B cell (primary cell): ENCODE results near the gene ZNF333. TPM values are rescaled to one million over a fixed set of nuclear protein-coding genes. Genes with fewer than 3 reads are reported as not detected.

Experiments
- ATAC-seq: fragments of 200-7000 bp; cut with Tn5 transposase; one replicate; pipeline ENCODE4 v1.10.0; 2021; ENCODE audit warnings: low read depth, mild to moderate bottlenecking, moderate number of reproducible peaks, moderate library complexity
- CTCF ChIA-PET: fragments of 350-600 bp; sonication (Branson Sonifier 250); formaldehyde crosslinking; loops from one replicate; lab custom pipeline; 2021; ENCODE audit warnings: antibody characterized with exemption, inconsistent platforms; lab: Charles Lee
- POLR2A ChIA-PET: fragments of 350-600 bp; sonication (Branson Sonifier 250); formaldehyde crosslinking; loops from one replicate; lab custom pipeline; 2021; ENCODE audit warnings: antibody characterized with exemption; lab: Charles Lee
- DNase-seq: peaks from one replicate; pipeline ENCODE4 v3.0.0; 2013
- H2AFZ ChIP-seq: 2 replicates; pipeline ENCODE4 v1.6.1; 2012; ENCODE audit warnings: mild to moderate bottlenecking, low read depth, low read length; ENCODE audit not compliant: insufficient read depth, poor library complexity, severe bottlenecking
- H3K27ac ChIP-seq, 2 donors: 1 replicate in 1 of 2; 2 replicates in 1 of 2; pipeline ENCODE4 v1.5.1; 2012 to 2013; ENCODE audit warnings: low read length in 2 of 2, mild to moderate bottlenecking in 2 of 2, moderate library complexity in 1 of 2
- H3K27me3 ChIP-seq, 4 experiments: fragments of 200-600 bp in 1 of 4; sonication (generic) in 1 of 4; replicated peaks in 1 of 4; 1 replicate in 2 of 4; 2 replicates in 2 of 4; pipeline versions ENCODE4 v1.6.1 to v1.7.0; 2013 to 2016; ENCODE audit warnings: low read length in 3 of 4, mild to moderate bottlenecking in 2 of 4, mixed read lengths in 1 of 4, moderate library complexity in 1 of 4; ENCODE audit not compliant: insufficient read depth in 4 of 4, control insufficient read depth in 3 of 4; ENCODE audit errors: control extremely low read depth in 1 of 4
- H3K36me3 ChIP-seq, 2 experiments: replicated peaks in 1 of 2; 1 replicate in 1 of 2; 2 replicates in 1 of 2; pipeline versions ENCODE4 v1.6.1 to v1.7.1; 2013; ENCODE audit warnings: low read length in 1 of 2; ENCODE audit not compliant: insufficient read depth in 2 of 2, control insufficient read depth in 1 of 2; ENCODE audit errors: control extremely low read depth in 1 of 2, extremely low read depth in 1 of 2
- H3K4me1 ChIP-seq, 2 donors: fragments of 200-600 bp in 1 of 2; sonication (generic) in 1 of 2; 1 replicate in 1 of 2; 2 replicates in 1 of 2; pipeline versions ENCODE4 v1.5.1 to v1.6.1; 2013 to 2017; ENCODE audit warnings: low read length in 2 of 2; ENCODE audit not compliant: control insufficient read depth in 2 of 2, insufficient read depth in 2 of 2
- H3K4me2 ChIP-seq: replicated peaks from 2 replicates; pipeline ENCODE3; 2012; ENCODE audit warnings: mild to moderate bottlenecking, low read depth, low read length; ENCODE audit not compliant: poor library complexity, severe bottlenecking
- H3K4me3 ChIP-seq, 5 experiments: fragments of 200-600 bp in 1 of 5; sonication (generic) in 1 of 5; 1 replicate in 3 of 5; 2 replicates in 2 of 5; pipeline versions ENCODE4 v1.5.1 to v1.7.0; 2011 to 2016; ENCODE audit warnings: low read length in 4 of 5, mild to moderate bottlenecking in 4 of 5, low read depth in 2 of 5, control low read depth in 1 of 5, moderate library complexity in 1 of 5; ENCODE audit not compliant: insufficient read depth in 1 of 5; ENCODE audit errors: control extremely low read depth in 1 of 5, extremely low read depth in 1 of 5
- H3K79me2 ChIP-seq: fragments of 200-600 bp; sonication (generic); one replicate; pipeline ENCODE4 v1.6.0; 2016; ENCODE audit warnings: low read length; ENCODE audit not compliant: control insufficient read depth, insufficient read depth
- H3K9ac ChIP-seq: fragments of 200-600 bp; sonication (generic); 2 replicates; pipeline ENCODE4 v1.6.1; 2017; ENCODE audit warnings: mild to moderate bottlenecking, low read length, moderate library complexity
- H3K9me3 ChIP-seq, 3 donors: one replicate each; pipeline versions ENCODE4 v1.6.1 to v1.7.1; 2013; ENCODE audit warnings: low read length in 2 of 3; ENCODE audit not compliant: control insufficient read depth in 2 of 3, insufficient read depth in 1 of 3; ENCODE audit errors: control extremely low read depth in 1 of 3
- H4K20me1 ChIP-seq: 2 replicates; pipeline ENCODE4 v1.6.0; 2012; ENCODE audit warnings: mild to moderate bottlenecking, low read length; ENCODE audit not compliant: insufficient read depth, control insufficient read depth, poor library complexity, severe bottlenecking
- H3K27ac Mint-ChIP-seq: one replicate; pipeline ENCODE4 v1.8.0; 2021; ENCODE audit warnings: mixed read lengths
- H3K27me3 Mint-ChIP-seq: one replicate; pipeline ENCODE4 v1.8.0; 2021; ENCODE audit warnings: mixed read lengths
- H3K4me1 Mint-ChIP-seq: one replicate; pipeline ENCODE4 v1.8.0; 2021; ENCODE audit warnings: mixed read lengths
- H3K4me3 Mint-ChIP-seq: one replicate; pipeline ENCODE4 v1.8.0; 2021; ENCODE audit warnings: mixed read lengths
- H3K9me3 Mint-ChIP-seq: one replicate; pipeline ENCODE4 v1.8.0; 2022; ENCODE audit warnings: mixed read lengths; ENCODE audit not compliant: insufficient read depth
- EZH2 ChIP-seq: IDR thresholded peaks from 2 replicates; pipeline ENCODE4 v1.6.1; 2012; ENCODE audit warnings: borderline replicate concordance, low read depth, mild to moderate bottlenecking, moderate library complexity, low read length; ENCODE audit not compliant: insufficient read depth, poor library complexity, severe bottlenecking
- WGBS: methylation state at CpG from one replicate; pipeline ENCODE4 v1.1.5; 2013; ENCODE audit warnings: missing lambda C conversion rate; ENCODE audit not compliant: insufficient coverage; 5-methylcytosine and 5-hydroxymethylcytosine counted together
- intact Hi-C: fragments of 100-400 bp; cut with micrococcal nuclease; formaldehyde crosslinking; loops from one replicate; pipeline ENCODE4 v1.10.0; 2022
- polyA plus RNA-seq: library from polyadenylated mRNA; depleted of rRNA; stranded (reverse); fragments of >200 nt; gene quantifications from 2 replicates; pipeline ENCODE4 v1.2.3, GENCODE V29; 2012
- total RNA-seq, 2 donors: library from RNA; stranded (reverse); fragments of 120-200 nt in 1 of 2; gene quantifications; 1 replicate in 1 of 2; 2 replicates in 1 of 2; pipeline versions ENCODE4 v1.2.3 to v1.2.4, GENCODE V29; 2013 to 2022
- TF ChIP-seq, protein P1 (sequence below): fragments of 200-600 bp; IDR thresholded peaks from one replicate; pipeline ENCODE4 v1.8.0; 2022; ENCODE audit warnings: antibody characterized with exemption, mild to moderate bottlenecking

ZNF333 gene
- total and polyA plus RNA-seq, 2 donors (not counting 1 experiment from before 2014, with no cell fraction given) = 23.2 to 36.9 TPM

GRCh38 chr19:14732510-14732909 lies 42.7 kb downstream of the ZNF333 start:
- POLR2A ChIA-PET = no interaction called here

GRCh38 chr19:14733574-14733973 lies 43.7 kb downstream of the ZNF333 start:
- H3K9ac ChIP-seq = no peak overlapping the region
- ChIA-PET CTCF (no interaction called here), POLR2A (no interaction called here)
- TF ChIP-seq, protein P1, sequence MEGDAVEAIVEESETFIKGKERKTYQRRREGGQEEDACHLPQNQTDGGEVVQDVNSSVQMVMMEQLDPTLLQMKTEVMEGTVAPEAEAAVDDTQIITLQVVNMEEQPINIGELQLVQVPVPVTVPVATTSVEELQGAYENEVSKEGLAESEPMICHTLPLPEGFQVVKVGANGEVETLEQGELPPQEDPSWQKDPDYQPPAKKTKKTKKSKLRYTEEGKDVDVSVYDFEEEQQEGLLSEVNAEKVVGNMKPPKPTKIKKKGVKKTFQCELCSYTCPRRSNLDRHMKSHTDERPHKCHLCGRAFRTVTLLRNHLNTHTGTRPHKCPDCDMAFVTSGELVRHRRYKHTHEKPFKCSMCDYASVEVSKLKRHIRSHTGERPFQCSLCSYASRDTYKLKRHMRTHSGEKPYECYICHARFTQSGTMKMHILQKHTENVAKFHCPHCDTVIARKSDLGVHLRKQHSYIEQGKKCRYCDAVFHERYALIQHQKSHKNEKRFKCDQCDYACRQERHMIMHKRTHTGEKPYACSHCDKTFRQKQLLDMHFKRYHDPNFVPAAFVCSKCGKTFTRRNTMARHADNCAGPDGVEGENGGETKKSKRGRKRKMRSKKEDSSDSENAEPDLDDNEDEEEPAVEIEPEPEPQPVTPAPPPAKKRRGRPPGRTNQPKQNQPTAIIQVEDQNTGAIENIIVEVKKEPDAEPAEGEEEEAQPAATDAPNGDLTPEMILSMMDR = no peak
- no peak for TF ChIP-seq EZH2
- H3K4me3 ChIP-seq = no peak overlapping the region
- no peaks in the 10 kb centered on the region for H4K20me1 ChIP-seq
- no peaks in the 10 kb centered on the region for H3K4me1 Mint-ChIP-seq
- no peak overlapping the region for H2AFZ ChIP-seq
- no peak overlapping the region for H3K4me2 ChIP-seq
- H3K27ac ChIP-seq = no peak overlapping the region
- no peaks in the 10 kb centered on the region for H3K36me3 ChIP-seq
- H3K79me2 ChIP-seq = no peaks in the 10 kb centered on the region
- H3K27ac Mint-ChIP-seq = no peak overlapping the region
- peaks cover 5% of the 10 kb centered on the region for H3K9me3 Mint-ChIP-seq
- H3K9me3 ChIP-seq = peaks cover 0 to 10% (median 9%) of the 10 kb centered on the region in 3 donors
- no CpG with 5 or more reads among the region's 1 CpG for WGBS
- DNase-seq (no peak), ATAC-seq (no peak)
- H3K27me3 ChIP-seq = no peaks in the 10 kb centered on the region
- H3K4me1 ChIP-seq = no peaks in the 10 kb centered on the region
- intact Hi-C loops = no loop called here
- no peaks in the 10 kb centered on the region for H3K27me3 Mint-ChIP-seq
- H3K4me3 Mint-ChIP-seq = no peak overlapping the region

More at GRCh38 chr19:14732510-14732909, 42.7 kb downstream of the ZNF333 start:
- Histone ChIP-seq H3K27me3 (no peaks in the 10 kb centered on the region), H3K4me2 (no peak overlapping the region), H3K79me2 (no peaks in the 10 kb centered on the region), H4K20me1 (no peaks in the 10 kb centered on the region), H3K27ac (no peak overlapping the region), H3K4me3 (no peak overlapping the region), H3K4me1 (no peaks in the 10 kb centered on the region), H3K9me3 (peaks cover 0 to 17% (median 14%) of the 10 kb centered on the region in 3 donors), H2AFZ (no peak overlapping the region), H3K9ac (no peak overlapping the region), H3K36me3 (no peaks in the 10 kb centered on the region)
- CTCF ChIA-PET = no interaction called here
- no peaks in the 10 kb centered on the region for H3K4me1 Mint-ChIP-seq
- no peak overlapping the region for H3K27ac Mint-ChIP-seq
- peaks cover 9% of the 10 kb centered on the region for H3K9me3 Mint-ChIP-seq
- H3K27me3 Mint-ChIP-seq = no peaks in the 10 kb centered on the region
- no peak for ATAC-seq
- H3K4me3 Mint-ChIP-seq = no peak overlapping the region
- intact Hi-C loops = no loop called here
- no peak for DNase-seq
- TF ChIP-seq EZH2 = no peak
